HG03103 (cell line): ENCODE measurements around the gene COL23A1.

ENCODE experiments used
- ATAC-seq: cut with Tn5 transposase; IDR thresholded peaks from one replicate; pipeline ENCODE4 v1.9.1; 2021; ENCODE audit warnings: low read depth; ENCODE audit not compliant: unreplicated experiment

Gene COL23A1

DNA sequence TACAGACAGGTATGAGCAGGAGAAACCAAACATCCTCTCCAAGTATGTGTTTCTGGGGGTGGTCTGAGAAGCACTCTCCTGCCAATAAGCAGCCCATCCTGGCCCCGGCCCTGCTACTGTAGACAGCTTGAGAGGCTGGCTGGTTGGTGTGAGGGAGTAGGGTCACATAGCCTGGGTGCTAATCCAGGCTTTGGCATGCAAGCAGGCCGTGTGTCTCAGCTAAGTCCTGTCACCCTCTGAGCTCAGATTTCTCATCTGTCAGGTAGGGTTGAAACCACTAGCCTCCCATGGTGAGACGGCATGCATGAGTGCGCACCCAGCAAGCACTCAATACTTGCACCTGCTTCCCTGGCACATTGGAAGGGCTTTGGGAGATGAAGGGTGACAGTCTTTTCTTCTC, 307.8 kb downstream of the COL23A1 start:
- ATAC-seq = no peak

DNA sequence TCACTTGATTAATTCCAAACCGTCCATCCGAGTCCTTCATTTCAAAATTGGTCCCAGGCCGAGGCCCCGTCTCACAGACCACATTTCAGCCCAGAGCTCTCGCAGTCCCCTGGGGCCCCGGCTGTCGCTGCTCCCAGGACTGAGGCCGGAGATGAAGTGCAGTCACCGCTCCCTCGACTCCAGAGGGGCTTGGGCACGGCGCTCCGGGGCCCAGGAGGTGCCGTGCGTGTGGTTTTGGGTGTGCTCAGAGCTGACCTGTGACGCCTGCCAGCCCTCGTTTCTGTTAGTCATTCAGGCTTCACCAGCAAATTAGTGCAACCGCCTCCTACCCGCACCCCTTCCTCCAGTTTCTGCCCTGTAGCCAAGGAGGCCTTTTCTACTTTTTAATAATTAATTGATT, 308.9 kb downstream of the COL23A1 start:
- no peak for ATAC-seq

DNA sequence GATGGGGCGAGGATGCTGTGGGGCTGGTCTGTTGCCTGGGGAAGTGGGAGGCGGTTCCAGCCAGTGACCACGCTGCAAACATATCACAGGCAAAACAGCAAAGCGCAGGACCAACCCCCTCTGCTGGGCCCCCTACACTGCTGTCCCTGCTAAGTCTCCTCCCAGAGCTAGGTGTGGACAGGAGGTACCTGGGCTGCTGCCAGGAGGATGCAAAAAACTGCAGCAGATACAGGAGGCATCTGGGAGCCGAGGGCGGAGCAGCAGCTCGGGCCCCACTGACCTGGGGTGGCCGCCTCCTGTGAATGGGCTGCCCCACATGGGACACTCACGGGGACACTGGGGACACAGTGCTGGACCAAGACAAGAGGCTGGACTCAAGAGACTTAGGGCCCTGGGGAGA, 309.6 kb downstream of the COL23A1 start:
- no peak for ATAC-seq

DNA sequence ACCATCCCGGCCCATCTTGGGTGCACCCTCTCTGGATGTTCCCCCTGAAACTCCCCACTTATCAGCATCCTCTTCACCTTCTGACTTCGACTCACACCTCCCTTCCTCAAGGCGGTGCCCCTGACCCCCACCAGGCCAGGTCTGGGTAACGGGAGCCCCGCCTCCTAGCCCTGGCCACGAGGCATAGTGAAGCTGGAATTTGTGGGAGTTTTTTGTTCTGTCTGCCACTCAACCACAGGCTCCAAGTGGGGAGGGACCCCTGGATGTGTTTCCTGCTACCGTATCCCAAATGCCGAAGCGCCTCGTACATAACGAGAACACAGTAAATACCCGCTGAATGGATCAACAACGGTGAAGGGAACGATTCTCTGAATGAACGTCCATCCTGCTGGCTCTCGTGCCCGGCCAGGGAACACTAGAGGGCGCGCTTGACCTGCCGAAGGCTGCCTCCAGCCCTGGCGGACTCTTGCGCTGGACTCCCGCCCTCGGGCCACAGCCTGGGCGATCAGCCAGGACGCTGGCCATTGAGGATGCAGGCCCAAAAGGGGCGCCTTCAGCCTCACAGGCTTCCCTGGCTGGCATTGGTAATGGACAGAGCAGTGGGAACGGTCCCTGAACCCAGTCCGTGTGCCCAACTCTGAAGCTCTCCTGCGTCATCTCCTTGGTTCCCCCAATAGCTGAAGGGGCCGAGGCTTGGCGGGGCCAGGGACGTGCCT, 310.3 kb downstream of the COL23A1 start:
- ATAC-seq = no peak

DNA sequence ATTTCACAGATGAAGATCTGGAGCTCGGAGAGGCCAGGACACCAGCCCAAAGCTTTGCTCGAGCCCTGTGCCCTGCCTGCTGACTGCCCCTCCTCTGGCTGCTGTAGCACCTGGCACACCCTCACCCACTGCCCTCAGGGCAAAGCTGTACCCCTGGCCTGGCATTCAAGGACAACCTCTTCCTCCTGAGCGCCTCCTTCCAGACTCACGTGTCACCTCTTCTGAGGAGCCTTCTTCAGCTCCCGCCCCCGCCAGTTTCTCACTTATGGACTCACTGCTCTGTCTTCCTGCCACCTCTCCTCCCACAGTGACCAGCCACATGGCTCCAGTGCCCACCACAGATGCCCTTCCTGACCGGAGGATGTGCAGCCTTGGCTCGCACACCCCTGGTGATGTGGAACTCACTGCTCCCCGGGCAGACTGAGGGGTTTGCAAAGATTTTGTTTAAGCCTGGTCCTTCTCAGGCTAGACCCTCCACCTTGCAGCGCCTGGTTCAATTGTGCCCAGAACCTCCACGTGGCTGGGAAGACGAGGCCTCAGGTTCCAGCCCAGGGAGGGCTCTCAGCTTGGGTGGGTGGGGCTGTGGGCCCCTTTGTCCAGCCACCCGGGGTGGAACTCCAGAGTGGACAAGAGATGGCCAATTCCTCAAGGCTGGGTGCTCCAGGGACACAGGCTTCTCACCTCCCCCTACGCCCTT, 311.0 kb downstream of the COL23A1 start:
- ATAC-seq = no peak

DNA sequence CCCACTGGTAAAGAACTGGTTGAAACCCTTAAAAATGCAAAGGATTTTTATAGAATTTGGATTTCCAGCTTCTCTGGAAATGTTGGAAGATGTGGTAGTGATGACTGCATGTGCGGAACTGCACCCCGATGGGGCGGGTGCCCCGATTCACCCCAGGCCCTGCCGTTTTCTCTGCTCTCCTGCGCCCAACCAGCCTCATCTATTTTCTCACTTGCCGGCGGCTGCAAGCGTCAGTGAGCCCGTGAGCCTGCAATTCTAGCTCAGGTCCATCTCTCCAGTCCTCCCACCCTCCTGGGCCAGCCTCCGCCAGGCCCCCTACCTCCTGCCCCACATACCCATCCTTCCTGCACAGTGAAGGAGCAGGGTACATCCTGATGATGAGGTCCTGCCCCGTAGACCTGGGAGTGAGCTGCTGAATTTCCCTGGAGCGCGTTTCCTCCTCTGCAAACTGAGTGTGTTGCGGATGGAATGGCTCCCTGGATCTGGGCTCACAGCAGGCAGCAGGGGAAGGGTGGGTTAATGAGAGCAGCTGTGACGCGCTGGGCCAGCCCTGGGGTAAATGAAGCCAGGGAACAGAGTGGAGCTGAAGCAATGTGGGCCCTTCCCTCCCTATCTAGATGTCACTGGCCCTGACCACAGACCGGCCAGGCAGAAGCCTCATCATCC, 311.7 kb downstream of the COL23A1 start:
- no peak for ATAC-seq

DNA sequence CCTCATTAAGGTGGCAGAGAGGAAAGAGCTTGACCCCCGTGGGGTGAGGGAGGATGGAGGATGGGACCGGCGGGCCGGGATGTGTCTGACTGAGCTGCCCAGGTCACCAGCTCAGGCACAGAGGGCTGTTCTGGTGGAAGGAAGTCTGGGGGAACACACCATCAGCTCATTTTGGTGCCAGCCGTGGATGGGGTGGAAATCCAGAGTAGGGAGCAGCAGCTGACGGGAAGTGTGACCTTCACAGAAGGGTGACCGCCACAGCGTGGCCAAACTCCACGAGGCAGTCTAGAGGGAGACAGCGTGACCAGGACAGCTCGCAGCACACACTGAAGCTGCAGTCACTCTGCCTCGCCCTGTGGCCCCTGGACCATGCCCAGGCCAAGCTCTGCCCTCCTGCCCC, 312.3 kb downstream of the COL23A1 start:
- ATAC-seq = no peak

DNA sequence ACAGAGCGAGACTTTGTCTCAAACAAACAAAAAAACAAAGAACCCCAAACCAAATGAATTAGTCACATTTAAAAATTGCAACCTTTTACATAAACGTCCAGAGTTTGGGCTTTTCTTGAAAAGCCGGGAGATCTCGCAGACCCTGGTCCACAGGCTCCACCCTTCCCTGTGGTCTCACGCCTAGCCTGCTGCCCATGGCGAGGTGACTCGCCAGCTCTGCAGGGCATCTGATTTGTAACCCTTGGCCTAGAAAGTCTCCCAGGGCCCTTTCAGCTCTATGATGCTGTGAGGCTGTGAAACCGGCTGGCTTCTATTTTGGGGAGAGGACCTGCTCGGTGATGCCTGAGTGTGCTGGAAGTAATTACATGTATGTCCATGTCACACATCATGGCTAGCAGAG, 312.8 kb downstream of the COL23A1 start:
- ATAC-seq = no peak

DNA sequence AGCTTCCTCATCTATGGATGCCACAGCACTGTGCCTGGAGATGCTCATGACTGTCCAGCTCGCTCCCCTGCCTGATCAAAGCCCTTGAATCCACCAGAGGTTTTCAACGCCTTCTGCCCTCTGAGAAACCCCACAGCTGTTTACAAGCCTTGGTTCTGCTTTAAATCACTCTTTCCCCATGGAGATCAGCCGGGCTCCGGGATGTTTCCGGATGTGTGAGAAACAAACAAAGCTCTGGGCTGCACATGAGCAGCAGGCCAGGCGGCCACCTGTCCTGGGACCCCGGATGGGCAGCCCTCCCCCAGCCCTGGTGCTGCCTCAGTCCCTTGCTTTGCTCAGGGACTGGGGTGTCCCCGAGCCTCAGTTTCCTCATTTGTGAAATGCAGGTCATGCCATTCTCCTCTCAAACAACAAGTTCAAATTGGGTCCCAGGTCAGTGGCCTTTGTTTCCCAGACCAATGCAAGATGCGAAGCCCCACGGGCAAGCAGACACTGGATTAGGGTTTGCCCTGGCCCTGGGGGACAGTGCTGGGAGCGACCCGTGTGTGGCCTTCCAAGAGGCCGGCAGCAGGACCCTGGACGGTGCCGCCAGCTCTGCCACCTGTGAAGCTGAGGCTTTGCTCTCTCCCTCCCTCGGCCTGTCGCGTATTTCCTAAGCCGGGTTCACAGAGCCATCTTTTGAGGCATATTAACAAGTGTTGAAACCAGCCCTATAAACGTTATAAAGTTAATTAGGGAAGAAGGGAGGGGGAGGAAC, 315.2 kb downstream of the COL23A1 start:
- ATAC-seq = no peak

DNA sequence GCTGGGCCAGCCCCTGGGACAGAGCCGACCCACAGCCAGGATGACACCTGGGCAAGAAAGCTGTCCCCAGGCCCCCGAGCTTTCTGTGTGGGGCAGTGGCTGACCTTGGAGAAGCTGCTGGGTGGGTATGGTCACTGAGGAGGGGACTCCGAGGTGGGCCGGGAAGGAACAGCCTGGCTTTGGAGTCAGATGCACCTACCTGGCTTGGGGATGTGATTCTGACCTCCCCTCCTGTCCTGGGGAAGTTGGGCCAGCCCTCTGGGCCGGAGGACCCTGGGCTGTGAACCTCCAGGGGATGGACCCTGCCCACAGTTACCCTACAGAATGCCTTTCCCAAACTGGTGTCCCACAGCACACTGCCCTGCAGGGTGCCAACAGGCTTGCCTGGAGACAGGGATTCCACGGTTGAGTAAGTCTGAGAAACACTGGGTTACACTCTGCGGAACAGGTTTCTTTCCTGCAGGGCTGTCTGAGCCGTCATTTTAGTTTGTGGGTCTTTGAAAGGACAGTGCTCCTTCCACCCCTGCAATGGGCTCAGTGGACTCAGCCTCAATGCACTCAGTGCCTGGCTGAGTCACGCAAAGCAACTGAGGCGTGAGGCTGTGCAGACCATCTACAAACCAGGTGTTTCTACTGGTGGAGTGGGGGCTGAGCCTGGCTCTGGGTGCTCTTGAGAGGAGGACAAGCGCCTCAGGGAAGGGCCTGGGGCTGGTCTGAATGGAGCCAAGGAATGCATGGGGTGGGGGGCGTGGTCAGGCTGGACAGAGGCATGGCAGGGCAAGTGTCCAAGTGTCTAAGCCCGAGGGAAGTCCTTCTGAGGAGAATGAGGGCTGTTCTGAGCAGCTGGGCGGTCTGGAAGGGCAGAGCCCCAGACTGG, 316.3 kb downstream of the COL23A1 start:
- ATAC-seq = no peak

DNA sequence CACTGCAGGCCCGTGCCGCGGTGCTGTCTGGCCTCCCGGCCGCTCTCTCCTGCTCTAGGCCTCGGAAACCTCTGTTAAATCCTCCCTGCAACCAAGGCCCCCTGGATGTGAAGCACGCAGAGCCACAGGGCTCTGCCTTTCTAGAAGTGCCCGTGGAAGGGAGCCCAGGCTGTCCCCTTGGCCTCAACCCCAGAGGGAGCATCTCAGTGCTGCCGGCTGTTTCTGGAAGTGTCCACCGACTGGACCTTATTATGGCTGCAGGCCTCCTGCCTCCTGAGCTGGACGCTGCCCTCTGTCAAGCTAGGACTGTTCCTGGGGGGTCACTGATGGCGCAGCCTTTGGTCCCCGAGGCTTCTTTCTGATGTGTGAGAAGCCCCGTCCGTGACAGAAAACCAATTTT, 317.2 kb downstream of the COL23A1 start:
- ATAC-seq = no peak

DNA sequence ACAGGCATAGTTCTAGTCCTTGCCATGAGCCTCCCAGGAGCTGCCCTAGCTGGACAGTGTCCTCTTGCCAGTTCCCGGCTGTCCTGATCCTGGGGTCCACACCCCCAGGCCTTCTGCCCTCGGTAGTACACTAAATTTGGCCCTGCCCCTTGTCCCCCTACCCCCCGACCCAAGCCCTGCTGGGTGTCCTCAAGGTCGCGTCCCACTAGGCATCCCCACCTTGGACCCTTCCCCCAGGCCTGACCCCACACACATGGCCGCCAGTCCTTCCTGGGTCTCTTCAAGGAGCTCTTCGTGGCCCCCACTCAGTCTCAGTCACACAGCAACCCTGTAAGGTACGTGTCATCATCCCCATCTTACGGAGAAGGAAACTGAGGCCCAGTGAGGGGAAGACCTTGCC, 317.6 kb downstream of the COL23A1 start:
- ATAC-seq = no peak

DNA sequence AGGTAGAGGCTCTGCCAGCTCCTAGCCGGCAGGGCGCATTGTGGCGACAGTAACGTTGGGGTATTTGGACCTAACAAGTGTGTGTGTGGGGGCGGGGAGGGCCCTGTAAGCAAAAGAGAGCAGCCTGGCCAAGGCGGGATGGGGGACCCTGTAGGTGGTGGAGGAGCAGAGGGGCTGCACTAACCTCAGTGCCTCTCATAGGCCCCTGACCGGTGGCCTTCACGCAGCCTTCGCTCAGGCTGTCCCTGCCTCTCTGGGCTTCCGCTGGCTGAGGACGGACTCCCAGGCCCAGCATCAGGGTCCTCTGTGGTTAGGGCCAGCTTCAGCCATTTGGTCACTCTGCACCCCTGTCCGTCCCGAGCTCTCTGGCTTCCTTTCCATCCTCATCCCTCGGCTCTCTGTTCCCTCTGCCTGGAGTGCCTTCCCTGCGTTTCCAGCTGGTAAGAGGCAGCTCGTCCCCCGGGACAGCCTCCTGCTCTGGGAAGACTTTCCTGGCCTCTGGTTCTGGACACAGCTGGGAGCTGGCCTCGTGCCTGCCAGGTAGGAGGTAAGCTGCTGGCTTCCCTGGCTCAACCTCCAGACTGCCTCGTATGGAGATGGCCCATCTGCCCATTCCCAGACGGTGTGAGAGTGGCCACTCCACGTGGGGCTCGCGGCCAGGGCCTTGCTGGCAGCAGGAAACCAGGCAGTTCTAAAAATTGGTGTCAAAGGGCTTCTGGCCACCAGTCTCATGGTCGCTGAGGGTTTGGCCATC, 318.3 kb downstream of the COL23A1 start:
- ATAC-seq = no peak

DNA sequence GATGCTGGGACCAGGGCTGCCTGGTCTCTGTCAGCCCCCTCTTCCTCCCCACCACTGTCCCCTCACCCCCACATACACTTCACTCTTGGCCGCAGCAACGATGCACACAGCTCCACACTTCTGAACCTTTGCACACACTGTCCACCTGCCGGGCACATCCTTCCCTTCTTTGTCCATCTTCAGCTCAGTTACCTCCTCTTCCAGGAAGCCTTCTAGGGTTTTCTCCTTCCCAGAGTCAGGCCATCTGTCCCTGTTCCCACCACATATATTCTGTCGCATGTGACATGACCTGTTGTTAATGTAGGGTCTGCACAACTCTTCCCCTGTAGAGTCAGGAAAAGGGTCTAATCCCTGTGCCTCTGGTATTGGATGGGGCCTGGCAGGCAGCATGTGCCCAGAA, 319.0 kb downstream of the COL23A1 start:
- ATAC-seq = no peak

DNA sequence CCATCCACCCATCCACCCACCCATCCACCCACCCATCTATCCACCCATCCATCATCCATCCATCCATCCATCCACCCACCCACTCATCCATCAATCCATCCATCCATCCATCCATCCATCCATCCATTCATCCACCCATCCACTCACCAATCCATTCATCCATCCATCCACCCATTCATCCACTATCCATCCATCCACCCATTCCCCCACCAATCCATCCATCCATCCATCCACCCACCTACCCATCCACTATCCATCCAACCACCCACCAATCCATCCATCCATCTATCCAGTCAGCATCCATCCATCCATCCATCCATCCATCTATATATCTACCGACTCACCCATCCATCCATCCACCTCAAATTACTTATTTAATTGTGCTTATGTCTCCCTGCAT, 320.7 kb downstream of the COL23A1 start:
- ATAC-seq = no peak

DNA sequence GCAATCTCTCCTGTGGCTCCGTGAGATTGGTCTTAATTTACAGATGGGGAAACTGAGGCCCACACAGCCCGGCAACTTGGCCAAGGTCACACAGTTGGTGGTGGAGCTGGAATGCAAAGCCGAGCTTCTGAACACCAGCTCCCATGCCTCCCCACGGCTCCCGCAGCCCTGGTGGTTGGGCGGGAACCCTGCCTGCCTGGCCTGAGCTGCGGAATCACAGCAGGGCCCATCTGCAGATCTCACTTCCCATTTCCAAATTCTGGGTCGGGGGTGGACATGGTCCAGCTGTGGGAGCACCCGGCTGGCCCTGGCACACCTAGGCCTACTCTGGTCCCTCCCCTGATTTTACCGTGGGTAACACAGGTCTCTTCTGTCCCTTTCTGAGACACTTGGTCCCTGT, 322.3 kb downstream of the COL23A1 start:
- no peak for ATAC-seq

DNA sequence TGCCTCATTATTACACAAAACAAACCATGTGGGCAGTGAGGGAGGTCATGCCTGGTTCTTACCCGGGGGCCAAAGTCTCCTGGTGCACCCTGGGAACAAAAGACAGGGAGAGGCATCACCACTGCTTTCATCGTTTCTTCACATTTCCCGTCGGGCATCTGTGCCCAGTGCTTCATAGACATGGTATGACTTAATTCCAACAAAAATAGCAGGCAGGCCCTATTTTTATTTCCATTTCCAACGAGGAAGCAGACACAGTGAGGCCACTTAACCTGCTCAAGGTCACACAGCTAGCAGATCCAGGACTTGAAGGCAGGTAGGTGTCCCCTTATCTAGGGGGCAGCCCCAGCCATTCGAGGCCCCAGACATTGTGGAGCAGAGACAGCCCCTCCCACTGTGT, 322.9 kb downstream of the COL23A1 start:
- ATAC-seq = no peak

DNA sequence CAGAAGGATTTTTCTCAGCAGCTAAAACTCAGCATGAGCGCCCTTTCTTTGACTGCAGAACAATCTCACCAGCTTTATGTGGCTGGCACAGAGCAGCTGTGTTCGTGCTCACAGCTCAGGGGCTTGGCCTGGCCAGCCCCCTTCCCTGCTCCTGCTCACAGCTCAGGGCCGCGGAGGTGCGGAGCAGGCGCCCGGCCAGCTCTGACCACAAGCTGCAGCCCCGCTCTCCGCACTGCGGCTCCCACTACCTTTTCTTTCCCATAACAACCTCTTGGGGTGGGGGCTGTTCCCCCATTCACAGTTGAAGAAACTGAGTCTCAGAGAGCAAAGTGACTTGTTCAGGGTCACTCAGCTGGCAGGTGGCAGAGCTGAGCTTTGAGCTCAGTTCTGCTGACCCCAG, 323.6 kb downstream of the COL23A1 start:
- ATAC-seq = no peak

DNA sequence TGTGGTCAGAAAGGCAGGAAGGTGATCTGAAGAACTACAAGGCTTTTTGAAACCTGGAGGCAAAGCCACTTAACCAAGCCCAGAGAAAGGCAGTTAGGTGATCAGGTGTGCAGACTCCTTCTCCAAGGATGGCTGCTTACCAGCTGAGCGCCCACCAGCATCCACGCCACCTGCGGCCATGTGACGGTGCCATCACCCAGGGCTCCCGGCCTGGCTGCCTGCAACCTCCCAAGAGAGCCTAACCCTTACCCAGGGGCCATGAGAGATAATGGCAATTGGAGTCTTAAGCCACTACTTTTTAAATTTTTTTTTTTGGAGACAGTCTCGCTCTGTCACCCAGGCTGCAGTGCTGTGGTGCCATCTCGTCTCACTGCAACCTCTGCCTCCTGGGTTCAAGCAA, 324.4 kb downstream of the COL23A1 start:
- no peak for ATAC-seq

DNA sequence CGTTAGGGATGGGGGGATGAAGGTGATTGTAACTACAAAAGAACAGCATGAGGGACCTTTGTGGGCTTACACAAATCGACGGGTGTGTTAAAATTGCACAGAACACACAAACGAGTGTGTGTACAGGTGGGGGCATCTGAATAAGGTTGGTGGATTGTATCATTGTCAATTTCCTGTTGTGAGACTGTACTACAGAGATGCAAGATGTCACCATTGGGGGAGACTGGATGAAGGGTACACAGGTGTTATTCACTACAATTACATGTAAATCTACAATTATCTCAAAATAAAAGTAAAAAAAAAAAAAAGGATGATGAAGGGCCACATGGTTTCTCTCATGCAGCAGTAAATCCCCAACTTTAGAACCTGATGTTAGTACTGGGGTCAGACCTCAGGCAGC, 326.1 kb downstream of the COL23A1 start:
- ATAC-seq = no peak
